Measurements from ENCODE around the gene LSM2. TPM values are rescaled to one million over a fixed set of nuclear protein-coding genes. Genes with fewer than 3 reads are reported as not detected.

The LSM2 gene
- total and polyA plus RNA-seq, 9 of the 15 experiments (the other 6 are each of a cell fraction or from before 2014, with no cell fraction given) = 154 to 407 (median 223) TPM

DNA sequence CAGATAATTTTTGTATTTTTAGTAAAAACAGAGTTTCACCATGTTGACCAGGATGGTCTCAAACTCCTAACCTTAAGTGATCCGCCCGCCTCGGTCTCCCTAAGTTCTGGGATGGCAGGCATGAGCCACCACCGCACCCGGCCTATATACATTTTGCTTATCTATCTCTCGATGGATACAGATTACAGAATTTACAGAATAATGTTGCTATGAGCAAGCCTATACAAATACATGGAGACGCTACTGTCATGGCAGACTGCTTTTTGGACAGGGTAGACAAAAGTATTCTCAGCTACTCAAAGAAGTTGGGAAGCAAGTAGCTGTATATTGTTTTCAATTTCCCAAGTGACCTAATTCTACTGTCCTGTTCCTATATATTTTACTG, 6.7 kb upstream of the LSM2 start (continued):
- TF ChIP-seq, protein P1, sequence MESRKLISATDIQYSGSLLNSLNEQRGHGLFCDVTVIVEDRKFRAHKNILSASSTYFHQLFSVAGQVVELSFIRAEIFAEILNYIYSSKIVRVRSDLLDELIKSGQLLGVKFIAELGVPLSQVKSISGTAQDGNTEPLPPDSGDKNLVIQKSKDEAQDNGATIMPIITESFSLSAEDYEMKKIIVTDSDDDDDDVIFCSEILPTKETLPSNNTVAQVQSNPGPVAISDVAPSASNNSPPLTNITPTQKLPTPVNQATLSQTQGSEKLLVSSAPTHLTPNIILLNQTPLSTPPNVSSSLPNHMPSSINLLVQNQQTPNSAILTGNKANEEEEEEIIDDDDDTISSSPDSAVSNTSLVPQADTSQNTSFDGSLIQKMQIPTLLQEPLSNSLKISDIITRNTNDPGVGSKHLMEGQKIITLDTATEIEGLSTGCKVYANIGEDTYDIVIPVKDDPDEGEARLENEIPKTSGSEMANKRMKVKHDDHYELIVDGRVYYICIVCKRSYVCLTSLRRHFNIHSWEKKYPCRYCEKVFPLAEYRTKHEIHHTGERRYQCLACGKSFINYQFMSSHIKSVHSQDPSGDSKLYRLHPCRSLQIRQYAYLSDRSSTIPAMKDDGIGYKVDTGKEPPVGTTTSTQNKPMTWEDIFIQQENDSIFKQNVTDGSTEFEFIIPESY (CRISPR knock-in tag; IDR thresholded peaks at IDR 0.05) = 0 out of 2 replicates have a peak, but pooled peaks have one; percentile 20
- TF ChIP-seq RFX5 (IDR thresholded peaks at IDR 0.05; ENCODE audit: low read depth, low read length) (no peak), SIRT6 (IDR thresholded peaks at IDR 0.05; ENCODE audit: low read depth, low read length) (no peak), ZBTB7A (IDR thresholded peaks at IDR 0.05; ENCODE audit: borderline replicate concordance, control insufficient read depth, low read depth, low read length) (no peak), ETV5 (CRISPR knock-in tag; IDR thresholded peaks at IDR 0.05; ENCODE audit: low read depth) (no peak), ZNF57 (CRISPR knock-in tag; IDR thresholded peaks at IDR 0.05) (no peak), DMBX1 (CRISPR knock-in tag; IDR thresholded peaks at IDR 0.05; ENCODE audit: borderline replicate concordance) (peak; percentile 30; the same call in 1 of the 2 replicates), PYGO2 (tag; IDR thresholded peaks at IDR 0.05) (peak; percentile 60; the same call in 1 of the 2 replicates), PML (IDR thresholded peaks at IDR 0.05; ENCODE audit: low read length) (no peak), ZSCAN32 (CRISPR knock-in tag; IDR thresholded peaks at IDR 0.05) (no peak), ZNF592 (IDR thresholded peaks at IDR 0.05) (no peak), ZNF316 (IDR thresholded peaks at IDR 0.05) (no peak), ZNF431 (CRISPR knock-in tag; IDR thresholded peaks at IDR 0.05) (no peak), KLF1 (tag; IDR thresholded peaks at IDR 0.05) (no peak), MAFG (tag; conservative IDR thresholded peaks at IDR 0.05) (no peak), HNRNPH1 (optimal IDR thresholded peaks at IDR 0.05; ENCODE audit: low read depth, low read length) (no peak), ZFP36 (IDR thresholded peaks at IDR 0.05; ENCODE audit: low read depth, low read length, partially characterized antibody) (no peak), ZNF717 (CRISPR knock-in tag; IDR thresholded peaks at IDR 0.05) (no peak)
- TF ChIP-seq, protein P2, sequence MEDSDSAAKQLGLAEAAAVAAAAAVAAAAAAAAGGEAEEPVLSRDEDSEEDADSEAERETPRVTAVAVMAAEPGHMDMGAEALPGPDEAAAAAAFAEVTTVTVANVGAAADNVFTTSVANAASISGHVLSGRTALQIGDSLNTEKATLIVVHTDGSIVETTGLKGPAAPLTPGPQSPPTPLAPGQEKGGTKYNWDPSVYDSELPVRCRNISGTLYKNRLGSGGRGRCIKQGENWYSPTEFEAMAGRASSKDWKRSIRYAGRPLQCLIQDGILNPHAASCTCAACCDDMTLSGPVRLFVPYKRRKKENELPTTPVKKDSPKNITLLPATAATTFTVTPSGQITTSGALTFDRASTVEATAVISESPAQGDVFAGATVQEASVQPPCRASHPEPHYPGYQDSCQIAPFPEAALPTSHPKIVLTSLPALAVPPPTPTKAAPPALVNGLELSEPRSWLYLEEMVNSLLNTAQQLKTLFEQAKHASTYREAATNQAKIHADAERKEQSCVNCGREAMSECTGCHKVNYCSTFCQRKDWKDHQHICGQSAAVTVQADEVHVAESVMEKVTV (CRISPR knock-in tag; IDR thresholded peaks at IDR 0.05) = no peak
- TF ChIP-seq, protein P3, sequence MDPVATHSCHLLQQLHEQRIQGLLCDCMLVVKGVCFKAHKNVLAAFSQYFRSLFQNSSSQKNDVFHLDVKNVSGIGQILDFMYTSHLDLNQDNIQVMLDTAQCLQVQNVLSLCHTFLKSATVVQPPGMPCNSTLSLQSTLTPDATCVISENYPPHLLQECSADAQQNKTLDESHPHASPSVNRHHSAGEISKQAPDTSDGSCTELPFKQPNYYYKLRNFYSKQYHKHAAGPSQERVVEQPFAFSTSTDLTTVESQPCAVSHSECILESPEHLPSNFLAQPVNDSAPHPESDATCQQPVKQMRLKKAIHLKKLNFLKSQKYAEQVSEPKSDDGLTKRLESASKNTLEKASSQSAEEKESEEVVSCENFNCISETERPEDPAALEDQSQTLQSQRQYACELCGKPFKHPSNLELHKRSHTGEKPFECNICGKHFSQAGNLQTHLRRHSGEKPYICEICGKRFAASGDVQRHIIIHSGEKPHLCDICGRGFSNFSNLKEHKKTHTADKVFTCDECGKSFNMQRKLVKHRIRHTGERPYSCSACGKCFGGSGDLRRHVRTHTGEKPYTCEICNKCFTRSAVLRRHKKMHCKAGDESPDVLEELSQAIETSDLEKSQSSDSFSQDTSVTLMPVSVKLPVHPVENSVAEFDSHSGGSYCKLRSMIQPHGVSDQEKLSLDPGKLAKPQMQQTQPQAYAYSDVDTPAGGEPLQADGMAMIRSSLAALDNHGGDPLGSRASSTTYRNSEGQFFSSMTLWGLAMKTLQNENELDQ (CRISPR knock-in tag; IDR thresholded peaks at IDR 0.05; ENCODE audit: borderline replicate concordance) = no peak
